ENCODE results near the gene PARP16. TPM values are rescaled to one million over a fixed set of nuclear protein-coding genes. Genes with fewer than 3 reads are reported as not detected.

The PARP16 gene
- total RNA-seq, 6 experiments from 2014 or later, result 6.9 to 11.3 (median 8.5) TPM

DNA sequence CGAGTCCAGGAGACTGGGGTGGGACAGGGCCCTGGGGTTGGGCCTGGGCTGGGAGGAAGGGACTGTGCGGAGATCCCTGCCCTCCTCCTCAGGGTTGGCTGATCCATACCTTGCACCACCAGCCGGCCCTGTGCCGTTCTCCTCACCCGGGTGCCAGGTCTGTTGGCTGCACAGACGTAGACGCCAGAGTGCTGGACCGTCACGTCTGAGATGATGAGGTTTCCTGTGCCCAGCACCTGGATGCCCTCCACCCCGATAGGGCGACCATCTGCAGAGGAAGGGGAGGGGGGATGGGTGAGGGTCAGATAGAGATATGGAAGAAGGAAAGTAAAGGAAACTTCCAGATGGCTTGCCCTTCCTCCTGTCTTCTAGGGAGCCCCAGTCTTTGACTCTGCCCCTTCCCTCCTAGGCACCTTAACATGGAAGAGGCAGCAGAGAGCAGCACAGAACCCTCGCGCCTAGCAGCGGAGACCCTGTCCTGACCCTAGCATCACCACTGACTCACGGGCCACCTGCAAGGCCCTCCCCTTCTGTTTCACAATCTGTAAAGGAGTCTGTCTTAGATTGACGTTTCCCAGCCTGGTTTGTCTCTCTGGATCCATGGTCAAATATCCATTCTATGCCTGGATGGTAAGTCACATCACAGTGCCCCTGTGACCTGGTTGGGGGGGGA lies 46.6 kb upstream of the PARP16 start:
- TF ChIP-seq, protein P1, sequence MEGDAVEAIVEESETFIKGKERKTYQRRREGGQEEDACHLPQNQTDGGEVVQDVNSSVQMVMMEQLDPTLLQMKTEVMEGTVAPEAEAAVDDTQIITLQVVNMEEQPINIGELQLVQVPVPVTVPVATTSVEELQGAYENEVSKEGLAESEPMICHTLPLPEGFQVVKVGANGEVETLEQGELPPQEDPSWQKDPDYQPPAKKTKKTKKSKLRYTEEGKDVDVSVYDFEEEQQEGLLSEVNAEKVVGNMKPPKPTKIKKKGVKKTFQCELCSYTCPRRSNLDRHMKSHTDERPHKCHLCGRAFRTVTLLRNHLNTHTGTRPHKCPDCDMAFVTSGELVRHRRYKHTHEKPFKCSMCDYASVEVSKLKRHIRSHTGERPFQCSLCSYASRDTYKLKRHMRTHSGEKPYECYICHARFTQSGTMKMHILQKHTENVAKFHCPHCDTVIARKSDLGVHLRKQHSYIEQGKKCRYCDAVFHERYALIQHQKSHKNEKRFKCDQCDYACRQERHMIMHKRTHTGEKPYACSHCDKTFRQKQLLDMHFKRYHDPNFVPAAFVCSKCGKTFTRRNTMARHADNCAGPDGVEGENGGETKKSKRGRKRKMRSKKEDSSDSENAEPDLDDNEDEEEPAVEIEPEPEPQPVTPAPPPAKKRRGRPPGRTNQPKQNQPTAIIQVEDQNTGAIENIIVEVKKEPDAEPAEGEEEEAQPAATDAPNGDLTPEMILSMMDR (IDR thresholded peaks at IDR 0.05), result no peak
- no peak for TF ChIP-seq POLR2A (IDR thresholded peaks at IDR 0.05)
- H3K36me3 ChIP-seq, result no peaks in the 10 kb centered on the region
- no peak overlapping the region for H3K4me3 ChIP-seq
- intact Hi-C loops (cut with DNase I), result no loop called here
- WGBS (ENCODE audit: insufficient coverage, low coverage, low lambda C conversion rate, missing lambda C conversion rate), result 70% methylated on average over 11 of the region's 16 CpGs
- H3K4me1 ChIP-seq, result no peaks in the 10 kb centered on the region
- no peak overlapping the region for H3K27ac ChIP-seq
- no peaks in the 10 kb centered on the region for H3K9me3 ChIP-seq
- ATAC-seq, result no peak
- no peaks in the 10 kb centered on the region for H3K27me3 ChIP-seq
- no peak for DNase-seq

DNA sequence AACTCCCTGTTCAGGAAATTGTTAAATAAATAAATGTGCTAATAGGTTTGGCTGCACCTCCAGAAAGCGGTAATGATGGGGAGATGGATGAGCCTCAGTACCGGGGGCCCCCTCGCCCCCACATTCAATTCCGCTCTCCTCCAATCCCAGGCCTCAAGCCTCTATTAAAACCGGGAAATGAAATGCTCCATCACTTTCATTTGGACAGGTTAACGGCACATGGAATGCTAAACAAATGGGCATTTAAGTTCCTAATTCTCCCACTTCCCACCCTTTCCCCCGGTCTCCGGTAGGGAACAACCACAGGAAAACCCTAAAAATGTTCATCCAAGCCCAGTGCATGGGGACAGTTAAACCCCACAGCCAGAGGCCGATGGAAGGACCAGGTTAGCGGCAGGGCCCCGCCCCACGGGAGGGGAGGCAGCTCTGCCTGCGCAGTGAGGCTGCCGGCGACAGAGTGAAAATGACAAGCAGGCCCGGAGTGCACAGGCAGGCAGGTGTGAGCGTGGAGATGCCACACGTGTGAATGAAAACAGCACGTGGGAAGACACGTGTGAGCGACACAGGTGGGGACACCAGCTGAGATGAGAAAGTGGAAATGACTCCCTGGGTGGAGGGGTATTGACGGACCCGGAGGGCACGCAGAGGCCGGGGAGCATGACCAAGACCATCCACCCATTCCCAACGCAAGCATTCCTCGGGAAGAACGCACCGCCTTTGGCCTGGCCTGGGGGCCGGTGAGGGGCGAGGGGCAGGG lies 45.9 kb upstream of the PARP16 start:
- H3K4me3 ChIP-seq, result no peak overlapping the region
- H3K36me3 ChIP-seq, result no peaks in the 10 kb centered on the region
- no peaks in the 10 kb centered on the region for H3K9me3 ChIP-seq
- no peaks in the 10 kb centered on the region for H3K27me3 ChIP-seq
- intact Hi-C loops (cut with DNase I), result no loop called here
- 88% methylated on average over 18 of the region's 31 CpGs for WGBS (ENCODE audit: insufficient coverage, low coverage, low lambda C conversion rate, missing lambda C conversion rate)
- ATAC-seq (no peak), DNase-seq (no peak)
- H3K4me1 ChIP-seq, result no peaks in the 10 kb centered on the region
- no peak for TF ChIP-seq POLR2A (IDR thresholded peaks at IDR 0.05)
- TF ChIP-seq, protein P1 (IDR thresholded peaks at IDR 0.05), result no peak
- H3K27ac ChIP-seq, result no peak overlapping the region

DNA sequence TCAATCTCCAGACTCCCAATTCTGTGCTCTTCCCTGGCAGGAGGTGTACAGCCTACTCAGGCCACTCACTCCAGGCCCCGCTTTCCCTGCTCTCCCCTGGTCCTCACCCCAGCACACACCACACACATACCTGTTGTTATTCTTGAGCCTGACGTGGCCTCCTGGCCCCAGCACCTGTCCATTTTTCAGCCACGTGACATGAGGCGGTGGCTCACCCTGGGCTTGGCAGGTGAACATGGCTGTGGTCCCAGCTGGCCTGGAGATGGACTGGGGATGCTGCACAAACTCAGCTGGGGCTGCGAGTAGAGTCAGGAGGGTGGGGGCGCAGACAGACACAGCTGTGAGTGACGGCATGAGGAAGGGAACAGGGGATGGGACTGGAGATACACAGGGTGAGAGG lies 45.1 kb upstream of the PARP16 start:
- no peak for DNase-seq

DNA sequence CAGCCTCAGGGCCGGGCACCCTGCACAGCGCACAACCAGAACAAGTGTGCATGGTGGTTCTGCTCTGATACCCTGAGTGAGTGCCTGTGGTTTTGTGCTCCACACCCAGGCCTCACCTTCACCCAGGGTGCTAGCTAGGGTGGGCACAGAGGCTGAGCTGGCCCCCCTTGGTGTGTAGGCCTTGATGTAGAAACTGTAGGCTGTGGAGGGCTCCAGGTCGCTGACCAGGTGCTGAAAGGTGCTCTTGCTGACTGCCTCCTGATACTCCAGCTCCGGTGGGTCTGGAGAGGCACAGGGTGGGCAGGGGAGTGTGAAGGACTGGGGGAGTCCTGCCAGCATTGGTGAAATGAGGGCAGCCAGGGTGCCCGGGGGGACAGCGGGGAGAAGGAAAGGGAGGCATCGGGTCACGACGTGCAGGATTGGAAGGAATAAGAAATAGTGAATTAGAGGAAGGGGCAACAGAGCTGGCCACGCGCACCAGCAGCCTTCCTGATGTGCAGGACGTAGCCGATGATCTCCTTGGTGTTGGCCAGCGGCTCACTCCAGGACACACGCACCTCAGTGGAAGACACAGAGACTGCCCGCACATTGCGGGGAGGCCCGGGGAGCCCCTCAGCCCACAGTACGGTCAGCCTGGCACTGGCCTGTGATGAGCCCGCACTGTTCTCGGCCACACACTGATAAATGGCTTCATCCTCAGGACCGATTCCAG lies 44.4 kb upstream of the PARP16 start:
- Histone ChIP-seq H3K9me3 (no peaks in the 10 kb centered on the region), H3K36me3 (no peaks in the 10 kb centered on the region), H3K4me3 (no peak overlapping the region), H3K4me1 (no peaks in the 10 kb centered on the region), H3K27me3 (no peaks in the 10 kb centered on the region), H3K27ac (no peak overlapping the region)
- ATAC-seq, result no peak
- TF ChIP-seq, protein P1 (IDR thresholded peaks at IDR 0.05), result no peak
- TF ChIP-seq POLR2A (IDR thresholded peaks at IDR 0.05), result no peak
- intact Hi-C loops (cut with DNase I), result no loop called here
- 84% methylated on average over 9 of the region's 22 CpGs for WGBS (ENCODE audit: insufficient coverage, low coverage, low lambda C conversion rate, missing lambda C conversion rate)
- DNase-seq, result peak in 1 of 3 donors; percentile 39

More for the DNA sequence above, 45.1 kb upstream of the PARP16 start:
- no peaks in the 10 kb centered on the region for H3K27me3 ChIP-seq
- H3K4me3 ChIP-seq, result no peak overlapping the region
- ATAC-seq, result no peak
- no peaks in the 10 kb centered on the region for H3K4me1 ChIP-seq
- TF ChIP-seq, protein P1 (IDR thresholded peaks at IDR 0.05), result no peak
- no peak for TF ChIP-seq POLR2A (IDR thresholded peaks at IDR 0.05)
- intact Hi-C loops (cut with DNase I), result no loop called here
- 84% methylated on average over 3 of the region's 7 CpGs for WGBS (ENCODE audit: insufficient coverage, low coverage, low lambda C conversion rate, missing lambda C conversion rate)
- no peaks in the 10 kb centered on the region for H3K36me3 ChIP-seq
- H3K27ac ChIP-seq, result no peak overlapping the region
- no peaks in the 10 kb centered on the region for H3K9me3 ChIP-seq

Measured in right lobe of liver (tissue), 6 donors.